HUES64 (cell line): ENCODE results near the gene HOXD12.

Experiments
- H3K27ac ChIP-seq: 2 replicates; pipeline ENCODE4 v1.7.0; 2013; ENCODE audit warnings: low read depth, low read length, inconsistent platforms
- H3K27me3 ChIP-seq: 2 replicates; pipeline ENCODE4 v1.6.1; 2013; ENCODE audit warnings: mild to moderate bottlenecking, low read length; ENCODE audit not compliant: insufficient read depth
- H3K36me3 ChIP-seq: 2 replicates; pipeline ENCODE4 v1.6.1; 2013; ENCODE audit warnings: mild to moderate bottlenecking, low read length; ENCODE audit not compliant: insufficient read depth
- H3K4me1 ChIP-seq: 2 replicates; pipeline ENCODE4 v1.6.1; 2013; ENCODE audit warnings: mild to moderate bottlenecking, low read length, moderate library complexity; ENCODE audit not compliant: insufficient read depth
- H3K4me3 ChIP-seq: 2 replicates; pipeline ENCODE4 v1.5.1; 2013; ENCODE audit warnings: mild to moderate bottlenecking, low read length, moderate library complexity
- H3K9ac ChIP-seq: 2 replicates; pipeline ENCODE4 v1.6.1; 2013; ENCODE audit warnings: mild to moderate bottlenecking, low read depth, low read length
- H3K9me3 ChIP-seq: 2 replicates; pipeline ENCODE4 v1.6.1; 2013; ENCODE audit warnings: low read depth, low read length; ENCODE audit not compliant: insufficient read depth
- WGBS: fragments of 150-250, 120-280 bp; methylation state at CpG from one replicate; pipeline ENCODE4 v1.1.7; 2013; ENCODE audit warnings: missing lambda C conversion rate; 5-methylcytosine and 5-hydroxymethylcytosine counted together

Gene HOXD12

GRCh38 chr2:176096243-176096985 is 3.2 kb upstream of the HOXD12 start:
- Histone ChIP-seq H3K4me1 (peaks cover 19% of the 10 kb centered on the region), H3K27me3 (peaks cover 100% of the 10 kb centered on the region), H3K36me3 (no peaks in the 10 kb centered on the region), H3K9me3 (no peaks in the 10 kb centered on the region), H3K9ac (no peak overlapping the region), H3K27ac (peak overlapping the region; percentile 29; the same call in 1 of the 2 replicates), H3K4me3 (peak overlapping the region; percentile 47)
- 2% methylated on average over 16 of the region's 16 CpGs for WGBS

DNA sequence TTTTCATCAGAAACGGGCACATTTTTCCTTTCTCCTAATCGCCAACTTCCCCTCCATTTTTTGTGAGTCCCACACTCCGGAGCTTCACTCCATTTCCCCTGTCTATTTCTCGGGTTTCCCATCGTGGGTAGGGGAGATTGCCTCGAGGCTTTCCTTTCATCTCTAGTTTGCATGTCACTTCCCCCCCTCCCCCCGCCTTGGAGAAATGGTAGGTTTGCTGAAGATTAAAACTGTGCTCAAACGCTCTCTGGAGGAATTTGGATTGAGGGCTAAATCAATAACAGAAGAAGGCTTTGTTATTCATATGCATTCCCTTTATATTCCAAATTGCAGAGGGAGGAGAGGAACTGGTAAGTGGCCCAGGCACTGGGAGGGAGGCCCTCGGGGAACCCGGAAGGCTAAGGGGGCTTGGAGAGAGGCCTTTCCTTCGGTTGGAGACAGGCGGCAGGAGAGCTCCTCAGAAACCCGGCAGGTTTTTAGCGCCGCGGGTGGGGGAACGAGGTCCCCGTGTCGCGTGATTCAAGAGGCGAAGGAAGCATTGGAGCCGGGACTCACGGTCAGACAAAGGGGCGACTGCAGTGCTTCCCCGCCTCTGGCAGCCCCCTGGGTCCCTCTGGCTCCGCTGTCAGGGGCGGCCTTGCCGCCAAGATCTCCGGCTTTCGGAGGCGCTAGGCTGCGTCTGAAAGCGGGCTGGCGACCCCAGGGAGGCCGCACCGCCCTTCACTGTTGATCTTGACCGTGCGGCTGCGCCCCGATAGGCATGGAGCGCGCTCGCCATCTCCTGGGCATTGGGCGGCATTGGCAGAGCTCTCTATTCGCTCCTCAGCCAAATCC is 2.4 kb upstream of the HOXD12 start:
- under 1% methylated on average over 41 of the region's 45 CpGs for WGBS
- Histone ChIP-seq H3K9ac (no peak overlapping the region), H3K4me3 (peak overlapping the region; percentile 47), H3K27me3 (peaks cover 100% of the 10 kb centered on the region), H3K36me3 (no peaks in the 10 kb centered on the region), H3K9me3 (no peaks in the 10 kb centered on the region), H3K4me1 (peaks cover 19% of the 10 kb centered on the region), H3K27ac (peak overlapping the region; percentile 86; the same call in 1 of the 2 replicates)

GRCh38 chr2:176097820-176098365 is 1.7 kb upstream of the HOXD12 start:
- Histone ChIP-seq H3K36me3 (no peaks in the 10 kb centered on the region), H3K27me3 (peaks cover 100% of the 10 kb centered on the region), H3K27ac (no peak overlapping the region), H3K9ac (no peak overlapping the region), H3K9me3 (no peaks in the 10 kb centered on the region), H3K4me3 (peak overlapping the region; percentile 29; the same call in 1 of the 2 replicates), H3K4me1 (peaks cover 19% of the 10 kb centered on the region)
- WGBS, result 2% methylated on average over 18 of the region's 18 CpGs

DNA sequence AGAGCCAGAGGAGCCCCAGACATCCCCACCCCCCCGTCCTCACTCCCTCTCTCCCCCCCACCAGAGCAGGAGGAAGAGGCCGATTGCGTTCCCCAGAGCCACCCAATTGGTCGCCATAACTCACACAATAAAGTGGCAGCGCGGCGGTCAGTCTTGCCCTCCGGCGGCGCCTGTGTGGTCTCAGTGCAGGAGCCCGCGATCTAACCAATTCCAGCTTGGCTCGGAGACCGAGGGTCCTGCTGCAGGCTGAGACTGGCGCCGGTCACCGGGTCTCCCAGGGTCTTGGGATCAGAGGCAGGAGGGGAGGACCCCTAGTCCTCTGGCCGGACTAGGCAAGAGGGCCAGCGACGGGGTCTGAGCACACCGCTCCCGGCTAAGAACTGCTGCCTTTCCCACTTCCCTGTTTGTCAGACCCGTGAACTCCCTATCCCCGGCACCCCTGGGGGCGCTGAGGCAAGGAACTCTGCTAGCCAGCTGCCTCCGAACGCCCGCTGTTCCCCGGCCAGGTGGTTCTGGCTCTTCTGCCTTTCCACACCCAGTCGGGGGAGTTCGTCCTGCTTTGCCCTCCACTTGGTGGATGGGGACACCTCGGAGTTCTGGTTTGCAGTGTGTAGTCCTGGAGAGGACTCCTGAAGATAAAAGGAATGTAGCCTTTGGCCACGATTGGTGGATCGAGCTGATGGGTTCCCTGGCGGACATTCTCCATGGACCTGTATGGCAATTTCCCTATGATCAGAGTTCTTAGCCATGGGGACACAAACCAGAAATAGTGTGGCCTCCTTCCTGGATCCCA is 1.0 kb upstream of the HOXD12 start:
- 1% methylated on average over 35 of the region's 35 CpGs for WGBS
- Histone ChIP-seq H3K4me1 (peaks cover 19% of the 10 kb centered on the region), H3K27me3 (peaks cover 100% of the 10 kb centered on the region), H3K27ac (no peak overlapping the region), H3K9me3 (no peaks in the 10 kb centered on the region), H3K9ac (no peak overlapping the region), H3K4me3 (peak overlapping the region; percentile 29; the same call in 1 of the 2 replicates), H3K36me3 (no peaks in the 10 kb centered on the region)

DNA sequence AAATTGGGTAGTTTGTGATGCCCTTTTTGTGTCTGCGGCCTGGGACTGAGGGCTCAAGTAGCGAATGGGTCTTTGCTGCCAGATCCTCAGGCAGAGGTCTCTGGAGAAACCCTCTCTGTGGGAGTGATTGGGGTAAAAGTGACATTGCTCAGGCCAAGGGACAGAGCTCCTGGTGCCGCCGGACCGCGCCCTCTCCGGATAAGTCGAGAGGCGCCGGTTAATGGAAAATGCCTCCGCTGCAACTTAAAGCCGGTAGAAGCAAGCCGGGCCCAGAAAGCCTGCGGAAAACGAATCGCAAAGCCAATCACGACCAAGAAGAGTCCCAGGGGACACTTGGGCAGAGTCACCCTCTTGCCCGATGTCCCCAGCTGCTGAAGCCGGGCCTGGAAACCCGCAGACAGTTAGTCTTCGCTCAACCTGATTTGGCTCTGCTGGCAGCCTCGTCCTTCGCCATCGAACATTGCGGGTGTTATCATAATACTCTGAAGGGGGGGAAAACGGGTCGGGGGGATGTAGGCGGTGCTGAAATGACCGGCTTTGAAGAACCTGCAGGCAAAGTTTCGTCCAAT is 352 bp upstream of the HOXD12 start:
- Histone ChIP-seq H3K36me3 (no peaks in the 10 kb centered on the region), H3K9ac (no peak overlapping the region), H3K27me3 (peaks cover 100% of the 10 kb centered on the region), H3K9me3 (no peaks in the 10 kb centered on the region), H3K27ac (no peak overlapping the region), H3K4me1 (peaks cover 23% of the 10 kb centered on the region), H3K4me3 (no peak overlapping the region)
- 3% methylated on average over 30 of the region's 30 CpGs for WGBS

DNA sequence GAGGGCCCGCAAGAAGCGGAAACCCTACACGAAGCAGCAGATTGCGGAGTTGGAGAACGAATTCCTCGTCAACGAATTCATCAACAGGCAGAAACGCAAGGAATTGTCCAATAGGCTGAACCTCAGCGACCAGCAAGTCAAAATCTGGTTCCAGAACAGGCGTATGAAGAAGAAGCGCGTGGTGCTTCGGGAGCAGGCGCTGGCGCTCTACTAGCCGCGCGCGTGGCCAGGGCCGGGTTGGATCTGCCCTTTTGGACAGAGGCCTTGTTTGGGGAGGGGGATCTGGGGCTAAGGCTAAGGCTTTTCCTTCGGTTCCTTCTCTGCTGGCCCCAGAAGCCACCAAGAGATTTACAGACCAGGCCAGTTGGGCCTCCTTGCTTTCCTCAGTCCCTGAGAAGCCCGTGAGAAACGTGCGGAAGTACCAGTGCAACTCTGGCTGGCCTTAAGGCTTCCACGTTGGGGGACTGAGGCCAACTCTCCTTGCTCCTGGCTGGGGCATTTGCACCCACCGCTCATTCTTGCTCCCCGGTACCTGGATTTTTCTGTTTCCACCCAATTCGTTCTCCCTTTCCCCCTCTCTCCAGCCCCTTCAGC is 1.0 kb downstream of the HOXD12 start:
- H3K4me1 ChIP-seq, result peaks cover 19% of the 10 kb centered on the region
- H3K9ac ChIP-seq, result no peak overlapping the region
- no peak overlapping the region for H3K4me3 ChIP-seq
- WGBS, result 7% methylated on average over 28 of the region's 28 CpGs
- no peaks in the 10 kb centered on the region for H3K9me3 ChIP-seq
- H3K27me3 ChIP-seq, result peaks cover 100% of the 10 kb centered on the region
- H3K27ac ChIP-seq, result no peak overlapping the region
- H3K36me3 ChIP-seq, result no peaks in the 10 kb centered on the region

- 25% methylated on average over 2 of the region's 2 CpGs for WGBS
- Histone ChIP-seq H3K4me3 (no peak overlapping the region), H3K9me3 (no peaks in the 10 kb centered on the region), H3K36me3 (no peaks in the 10 kb centered on the region), H3K27me3 (peaks cover 100% of the 10 kb centered on the region), H3K27ac (no peak overlapping the region), H3K4me1 (peaks cover 16% of the 10 kb centered on the region), H3K9ac (no peak overlapping the region)
These were observed 1.7 kb downstream of the HOXD12 start for GRCh38 chr2:176101216-176101830.

- peaks cover 12% of the 10 kb centered on the region for H3K4me1 ChIP-seq
These were observed 2.2 kb downstream of the HOXD12 start for GRCh38 chr2:176101842-176102241.

DNA sequence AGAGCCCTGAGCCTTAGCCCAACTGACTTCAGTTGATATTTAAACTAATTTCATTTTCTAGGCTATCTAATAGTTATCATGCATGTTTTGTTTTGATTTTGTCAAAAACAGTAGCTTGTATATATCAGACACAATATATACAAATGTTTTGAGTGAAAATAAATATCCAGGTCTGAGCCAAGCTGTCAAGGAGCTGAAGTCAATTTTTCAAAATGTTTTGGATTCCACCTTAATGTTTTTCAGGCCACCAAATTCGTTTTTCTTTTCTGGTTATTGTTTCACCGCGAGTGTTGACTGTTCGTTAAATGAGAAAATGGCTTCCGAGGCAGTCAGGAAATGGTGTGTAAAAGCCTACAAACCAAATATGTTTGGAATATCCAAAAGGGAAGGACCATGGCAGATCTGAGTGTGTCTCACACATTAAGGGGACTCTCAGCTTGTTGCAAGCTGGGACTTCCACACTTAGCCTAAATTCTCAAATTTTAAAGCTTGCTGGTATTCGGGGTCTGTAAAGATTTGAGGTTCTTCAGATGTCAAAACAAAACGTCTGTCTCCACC is 2.8 kb downstream of the HOXD12 start:
- H3K27ac ChIP-seq, result no peak overlapping the region
- peaks cover 13% of the 10 kb centered on the region; the same call in 1 of the 2 replicates for H3K4me1 ChIP-seq
- WGBS, result 24% methylated on average over 7 of the region's 7 CpGs
- peaks cover 100% of the 10 kb centered on the region for H3K27me3 ChIP-seq
- H3K36me3 ChIP-seq, result no peaks in the 10 kb centered on the region
- no peaks in the 10 kb centered on the region for H3K9me3 ChIP-seq
- H3K4me3 ChIP-seq, result no peak overlapping the region
- no peak overlapping the region for H3K9ac ChIP-seq

More at GRCh38 chr2:176101842-176102241, 2.2 kb downstream of the HOXD12 start:
- Histone ChIP-seq H3K36me3 (no peaks in the 10 kb centered on the region), H3K27ac (no peak overlapping the region), H3K9ac (no peak overlapping the region), H3K27me3 (peaks cover 100% of the 10 kb centered on the region), H3K9me3 (no peaks in the 10 kb centered on the region), H3K4me3 (no peak overlapping the region)
- WGBS, result 34% methylated on average over 5 of the region's 5 CpGs
